Keratinocyte (primary cell): ENCODE data around the gene MED26.

ENCODE experiments used
- CTCF ChIP-seq, 3 experiments: IDR thresholded peaks in 1 of 3; conservative IDR thresholded peaks in 1 of 3; optimal IDR thresholded peaks in 1 of 3; 2 replicates in 2 of 3; 3 replicates in 1 of 3; pipeline versions ENCODE3 to v1.5.1; 2011; ENCODE audit warnings: low read length in 3 of 3, mild to moderate bottlenecking in 3 of 3, moderate library complexity in 2 of 3, control low read depth in 1 of 3, inconsistent platforms in 1 of 3; ENCODE audit not compliant: insufficient read depth in 2 of 3; ENCODE audit errors: extremely low read depth in 1 of 3
- EZH2 ChIP-seq: IDR thresholded peaks from one replicate; pipeline ENCODE4 v1.6.1; 2012; ENCODE audit warnings: inconsistent platforms, mild to moderate bottlenecking, low read length, moderate library complexity

GRCh38 chr19:16527334-16527935, 100.6 kb downstream of the MED26 start:
- TF ChIP-seq CTCF (optimal IDR thresholded peaks at IDR 0.05 in 1 of 3, IDR thresholded peaks at IDR 0.05 in 1 of 3, conservative IDR thresholded peaks at IDR 0.05 in 1 of 3; ENCODE audit: extremely low read depth in 1 of 3, insufficient read depth in 2 of 3, low read length in 3 of 3) (no peak), EZH2 (no peak)
